Inflammatory macrophage (primary cell): ENCODE measurements around the gene YY2.
A peak's percentile ranks its signal among the peaks of the same experiment; 100 is the strongest.
"Not testable (repeated sequence)": the region's sequence is repeated elsewhere in the genome, so short reads cannot be mapped to it uniquely, and the experiment has no call there.

Experiments
- DNase-seq, 2 donors: peaks; one replicate each; pipeline ENCODE4 v3.0.0-alpha.2; 2020 to 2022
- total RNA-seq, 18 experiments: gene quantifications; one replicate each; lab custom pipeline; 2026; ENCODE audit warnings: mixed read lengths in 6 of 18, inconsistent platforms in 2 of 18; lab: John Stamatoyannopoulos, UW

Gene YY2
- 0.06 to 0.99 (median 0.40) reads per million in 18 experiments for total RNA-seq

- no peak for DNase-seq
Observed at GRCh38 chrX:21855937-21856415, at the start of gene YY2. YY2 (plus strand) TSS chrX:21855987; CDS start chrX:21856485, 498 bp downstream.

GRCh38 chrX:21806691-21807090, 49.1 kb upstream of the YY2 start:
- DNase-seq = peak; percentile 19 to 23

GRCh38 chrX:21811832-21812231, 44.0 kb upstream of the YY2 start:
- DNase-seq = no peak

- DNase-seq = no peak
Observed at GRCh38 chrX:21812628-21813027, 43.2 kb upstream of the YY2 start.

- DNase-seq = no peak
Observed at GRCh38 chrX:21813612-21814368, 42.0 kb upstream of the YY2 start.

GRCh38 chrX:21816136-21816535, 39.7 kb upstream of the YY2 start:
- no peak for DNase-seq

GRCh38 chrX:21820170-21820569, 35.6 kb upstream of the YY2 start:
- not testable (repeated sequence) for DNase-seq

- DNase-seq = no peak
Observed at GRCh38 chrX:21821875-21822274, 33.9 kb upstream of the YY2 start.

- DNase-seq = no peak
Observed at GRCh38 chrX:21831496-21831895, 24.3 kb upstream of the YY2 start.

- no peak for DNase-seq
Observed at GRCh38 chrX:21837056-21837455, 18.7 kb upstream of the YY2 start.

- DNase-seq = no peak
Observed at GRCh38 chrX:21838937-21839333, 16.9 kb upstream of the YY2 start.

- peak; percentile 84 to 88 for DNase-seq
Observed at GRCh38 chrX:21839334-21840192, 16.2 kb upstream of the YY2 start, which contains the start of gene MBTPS2. MBTPS2 (plus strand) TSS chrX:21839617; CDS start chrX:21839735, 118 bp downstream.

GRCh38 chrX:21840193-21840545, 15.6 kb upstream of the YY2 start:
- DNase-seq = peak in 1 of 2 donors; percentile 0

GRCh38 chrX:21843179-21843578, 12.6 kb upstream of the YY2 start:
- no peak for DNase-seq

GRCh38 chrX:21845096-21845495, 10.7 kb upstream of the YY2 start:
- no peak for DNase-seq

GRCh38 chrX:21847342-21847741, 8.4 kb upstream of the YY2 start:
- DNase-seq = no peak

- DNase-seq = no peak
Observed at GRCh38 chrX:21853578-21853977, 2.2 kb upstream of the YY2 start.

- no peak for DNase-seq
Observed at GRCh38 chrX:21856504-21856903, 717 bp downstream of the YY2 start.

- DNase-seq = peak in 1 of 2 donors; percentile 11
Observed at GRCh38 chrX:21863241-21863640, 7.5 kb downstream of the YY2 start.

GRCh38 chrX:21865436-21865835, 9.6 kb downstream of the YY2 start:
- no peak for DNase-seq

- DNase-seq = no peak
Observed at GRCh38 chrX:21870494-21870893, 14.7 kb downstream of the YY2 start.

- no peak for DNase-seq
Observed at GRCh38 chrX:21873063-21873775, 17.4 kb downstream of the YY2 start.

GRCh38 chrX:21874182-21874581, 18.4 kb downstream of the YY2 start:
- DNase-seq = not testable (repeated sequence)
